ENCODE results near the gene PTPN1. TPM values are rescaled to one million over a fixed set of nuclear protein-coding genes. Genes with fewer than 3 reads are reported as not detected.

PTPN1 gene
- total and polyA plus RNA-seq, 2 donors (not counting 3 experiments of a cell fraction or from before 2014, with no cell fraction given) = 41.1 to 64.3 TPM

DNA sequence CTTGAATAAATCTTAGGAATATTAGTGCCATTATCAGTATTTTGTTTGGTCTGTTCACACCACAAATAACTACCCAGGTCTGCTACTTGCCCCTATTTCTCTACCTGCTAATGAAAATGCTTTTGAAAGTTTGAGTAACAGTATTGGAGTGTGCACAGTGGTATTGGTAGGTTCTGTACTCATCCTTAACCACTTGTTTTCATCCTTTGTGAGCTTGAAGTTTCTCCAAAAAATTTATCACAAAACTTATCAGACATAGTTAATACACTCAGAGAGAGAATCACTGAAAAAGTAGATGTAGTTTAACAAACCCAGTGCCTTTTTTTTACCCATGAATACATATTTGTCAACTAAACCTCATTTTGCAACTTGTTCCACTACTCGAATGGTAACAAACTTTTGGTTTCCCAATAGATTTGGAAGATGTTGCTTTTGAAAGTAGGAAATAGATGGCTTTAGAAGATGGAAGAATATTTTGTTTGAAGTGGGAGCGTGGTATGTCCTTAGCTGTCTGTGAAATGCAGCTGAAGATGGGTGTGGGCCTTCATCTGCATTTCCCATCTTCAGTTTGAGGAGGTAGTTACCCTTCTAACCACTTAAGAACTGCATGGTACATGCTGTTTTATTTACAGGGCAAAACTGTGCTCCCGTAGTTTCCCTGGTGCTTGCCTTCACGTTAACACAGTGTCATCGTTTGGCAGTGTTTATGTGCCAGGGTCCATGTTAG is 9.0 kb downstream of the PTPN1 start:
- H3K4me3 ChIP-seq (replicated peaks in 1 of 3; ENCODE audit: insufficient read depth in 1 of 3, low read depth in 1 of 3, low read length in 3 of 3) = no peak overlapping the region
- intact Hi-C loops (cut with micrococcal nuclease) = no loop called here
- ChIA-PET POLR2A (no interaction called here), CTCF (interaction anchor here (1.2 to 1.4 kb wide), 3 partner anchors 9 to 69 kb away, joined by 3 to 4 read pairs (median 4); partner anchors contain the start of gene PTPN1)
- no peaks in the 10 kb centered on the region for H3K9me1 ChIP-seq (replicated peaks; ENCODE audit: control insufficient read depth, extremely low read depth, insufficient read depth, low read length)
- TF ChIP-seq, protein P1, sequence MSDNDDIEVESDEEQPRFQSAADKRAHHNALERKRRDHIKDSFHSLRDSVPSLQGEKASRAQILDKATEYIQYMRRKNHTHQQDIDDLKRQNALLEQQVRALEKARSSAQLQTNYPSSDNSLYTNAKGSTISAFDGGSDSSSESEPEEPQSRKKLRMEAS (IDR thresholded peaks at IDR 0.05; ENCODE audit: insufficient read depth, insufficient read length) = no peak
- TF ChIP-seq JUN (IDR thresholded peaks at IDR 0.05; ENCODE audit: borderline replicate concordance, insufficient read depth, insufficient read length, low read depth) (no peak), GATA2 (IDR thresholded peaks at IDR 0.05; ENCODE audit: insufficient read depth, insufficient read length, low read depth, low read length) (no peak), POLR2A (IDR thresholded peaks at IDR 0.05; ENCODE audit: low read depth, low read length) (no peak), EZH2 (IDR thresholded peaks at IDR 0.05; ENCODE audit: borderline replicate concordance, low read depth, low read length, severe bottlenecking) (no peak), POLR2AphosphoS5 (IDR thresholded peaks at IDR 0.05; ENCODE audit: insufficient read depth, low read depth, low read length) (no peak), MYC (IDR thresholded peaks at IDR 0.05; ENCODE audit: low read depth, low read length) (no peak), FOS (IDR thresholded peaks at IDR 0.05; ENCODE audit: borderline replicate concordance, insufficient read depth, low read length) (no peak)
- TF ChIP-seq, protein P2, sequence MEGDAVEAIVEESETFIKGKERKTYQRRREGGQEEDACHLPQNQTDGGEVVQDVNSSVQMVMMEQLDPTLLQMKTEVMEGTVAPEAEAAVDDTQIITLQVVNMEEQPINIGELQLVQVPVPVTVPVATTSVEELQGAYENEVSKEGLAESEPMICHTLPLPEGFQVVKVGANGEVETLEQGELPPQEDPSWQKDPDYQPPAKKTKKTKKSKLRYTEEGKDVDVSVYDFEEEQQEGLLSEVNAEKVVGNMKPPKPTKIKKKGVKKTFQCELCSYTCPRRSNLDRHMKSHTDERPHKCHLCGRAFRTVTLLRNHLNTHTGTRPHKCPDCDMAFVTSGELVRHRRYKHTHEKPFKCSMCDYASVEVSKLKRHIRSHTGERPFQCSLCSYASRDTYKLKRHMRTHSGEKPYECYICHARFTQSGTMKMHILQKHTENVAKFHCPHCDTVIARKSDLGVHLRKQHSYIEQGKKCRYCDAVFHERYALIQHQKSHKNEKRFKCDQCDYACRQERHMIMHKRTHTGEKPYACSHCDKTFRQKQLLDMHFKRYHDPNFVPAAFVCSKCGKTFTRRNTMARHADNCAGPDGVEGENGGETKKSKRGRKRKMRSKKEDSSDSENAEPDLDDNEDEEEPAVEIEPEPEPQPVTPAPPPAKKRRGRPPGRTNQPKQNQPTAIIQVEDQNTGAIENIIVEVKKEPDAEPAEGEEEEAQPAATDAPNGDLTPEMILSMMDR (IDR thresholded peaks at IDR 0.05; ENCODE audit: extremely low read depth in 1 of 2, insufficient read depth in 1 of 2, low read depth in 1 of 2, low read length in 2 of 2) = no peak
- H3K27ac ChIP-seq (ENCODE audit: insufficient read depth, low read depth, low read length) = no peak overlapping the region
- H3K4me2 ChIP-seq (ENCODE audit: insufficient read depth, low read length) = no peak overlapping the region
- H3K4me1 ChIP-seq (ENCODE audit: control insufficient read depth, extremely low read depth, insufficient read depth, low read length) = peaks cover 41% of the 10 kb centered on the region
- no peak for DNase-seq (ENCODE audit: low read depth, low spot score)
- no peaks in the 10 kb centered on the region for H3K27me3 ChIP-seq (ENCODE audit: control insufficient read depth in 2 of 2, insufficient read depth in 2 of 2, low read length in 2 of 2)
- no peaks in the 10 kb centered on the region for H4K20me1 ChIP-seq (replicated peaks; ENCODE audit: control insufficient read depth, extremely low read depth, insufficient read depth, low read length)
- no peak overlapping the region for H3K9ac ChIP-seq (replicated peaks; ENCODE audit: extremely low read depth, insufficient read depth, low read length)
- H3K36me3 ChIP-seq (ENCODE audit: control insufficient read depth in 2 of 2, extremely low read depth in 1 of 2, insufficient read depth in 2 of 2, low read length in 2 of 2) = peaks cover 0 to 2% of the 10 kb centered on the region in 2 experiments
- peaks cover 97% of the 10 kb centered on the region for H3K79me2 ChIP-seq (ENCODE audit: control insufficient read depth, insufficient read depth, low read length)
- no peak for FAIRE-seq
- no peaks in the 10 kb centered on the region for H3K9me3 ChIP-seq (replicated peaks; ENCODE audit: control insufficient read depth, insufficient read depth, low read length)
- BruUV-seq (replicated peaks) = no TSS peak
- dilution Hi-C loops (cut with MboI; ENCODE audit: extremely low pct_ligation_motif_present, low sequenced_read_pairs) = no loop called here
- H2AFZ ChIP-seq (ENCODE audit: low read depth, low read length) = no peak overlapping the region

All from endothelial cell of umbilical vein (primary cell).